HG03060 (cell line): ENCODE results near the gene GPC6.
"Not testable (repeated sequence)": the region's sequence is repeated elsewhere in the genome, so short reads cannot be mapped to it uniquely, and the experiment has no call there.

Experiments used
- ATAC-seq: cut with Tn5 transposase; IDR thresholded peaks from one replicate; pipeline ENCODE4 v1.9.1; 2021; ENCODE audit warnings: low read depth, moderate number of reproducible peaks; ENCODE audit not compliant: unreplicated experiment

Gene GPC6

DNA sequence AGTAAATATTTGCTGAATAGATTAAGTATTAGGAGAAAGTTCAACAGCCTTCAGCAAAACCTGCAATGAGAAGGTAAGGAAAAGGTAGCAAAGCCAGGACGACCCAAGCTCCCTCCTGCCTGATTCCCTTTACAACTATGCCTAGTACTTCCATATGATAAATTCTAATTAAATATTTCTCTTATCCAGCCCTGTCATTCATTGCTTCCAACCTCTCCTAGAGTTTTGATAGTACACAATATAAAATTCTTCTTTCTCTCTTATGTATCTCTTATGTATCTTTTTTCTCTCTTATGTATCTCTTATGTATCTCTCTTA is 1065.7 kb downstream of the GPC6 start:
- no peak for ATAC-seq

DNA sequence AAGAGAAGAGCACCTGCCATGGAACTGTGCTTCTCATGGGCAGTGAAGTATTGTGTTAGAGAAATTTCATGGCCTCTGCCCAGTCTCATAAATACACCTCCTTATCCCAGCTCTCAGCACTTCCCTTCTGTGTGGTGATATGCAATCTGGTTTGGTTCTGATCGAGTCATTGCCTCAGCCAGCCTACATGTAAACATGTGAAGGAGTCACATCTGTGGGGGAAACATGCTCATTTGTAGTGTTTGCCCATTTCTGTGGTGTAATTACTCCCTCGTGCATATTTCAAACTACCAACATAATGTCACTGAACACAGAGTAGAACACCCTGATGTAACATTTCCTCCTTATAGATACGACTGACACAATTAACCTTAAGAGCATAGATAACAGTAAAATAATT is 1069.9 kb downstream of the GPC6 start:
- ATAC-seq: no peak

GRCh38 chr13:94298346-94298745 is 1071.7 kb downstream of the GPC6 start:
- ATAC-seq: no peak

DNA sequence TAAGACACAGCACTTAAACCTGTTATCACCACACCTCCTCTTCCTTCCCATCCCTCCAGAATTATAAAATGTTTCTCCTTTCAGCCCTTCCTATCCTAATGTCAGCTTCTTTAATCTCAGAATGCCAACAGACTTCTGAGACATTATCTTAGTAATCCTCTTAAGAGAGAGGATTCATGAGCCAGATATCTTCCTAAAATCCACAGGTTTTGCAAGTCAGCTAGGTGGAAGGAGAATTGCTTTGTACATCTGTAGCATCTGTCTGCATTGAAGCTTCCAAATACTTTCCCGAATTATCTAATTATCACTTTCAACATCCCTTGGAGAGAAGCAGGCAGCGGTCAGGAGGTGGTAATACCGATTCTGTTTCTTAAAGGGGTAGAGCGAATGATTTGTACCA is 1073.8 kb downstream of the GPC6 start:
- no peak for ATAC-seq

- no peak for ATAC-seq
These were observed 1074.9 kb downstream of the GPC6 start for GRCh38 chr13:94301487-94301886.

- not testable (repeated sequence) for ATAC-seq
These were observed 1076.4 kb downstream of the GPC6 start for GRCh38 chr13:94302847-94303565.

DNA sequence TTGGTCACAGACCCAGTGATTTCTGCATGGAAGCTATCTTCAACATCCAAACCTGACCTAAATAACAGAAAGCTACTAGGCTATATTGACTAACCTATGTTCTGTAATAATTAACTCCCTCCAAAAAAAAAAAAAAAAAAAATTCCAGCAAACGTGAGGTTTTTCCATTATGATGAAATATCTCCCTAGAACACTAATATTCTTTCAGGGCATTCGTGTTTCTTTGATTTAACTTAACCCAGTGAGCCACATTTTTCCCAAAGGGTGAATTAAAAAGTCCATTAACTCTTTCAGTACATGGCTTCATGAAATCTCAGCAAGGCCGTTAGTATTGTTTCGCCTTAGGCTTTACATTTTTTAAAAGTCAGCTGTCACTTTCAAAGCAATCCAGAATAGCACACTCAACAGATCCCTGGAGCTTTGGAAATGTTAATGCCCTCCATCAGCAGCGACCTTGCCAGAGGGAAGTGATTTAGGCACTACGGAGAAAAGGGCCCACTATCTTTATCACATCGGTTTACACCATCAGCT is 1077.1 kb downstream of the GPC6 start:
- ATAC-seq: no peak

- ATAC-seq: no peak
These were observed 1078.4 kb downstream of the GPC6 start for GRCh38 chr13:94305033-94305432.

DNA sequence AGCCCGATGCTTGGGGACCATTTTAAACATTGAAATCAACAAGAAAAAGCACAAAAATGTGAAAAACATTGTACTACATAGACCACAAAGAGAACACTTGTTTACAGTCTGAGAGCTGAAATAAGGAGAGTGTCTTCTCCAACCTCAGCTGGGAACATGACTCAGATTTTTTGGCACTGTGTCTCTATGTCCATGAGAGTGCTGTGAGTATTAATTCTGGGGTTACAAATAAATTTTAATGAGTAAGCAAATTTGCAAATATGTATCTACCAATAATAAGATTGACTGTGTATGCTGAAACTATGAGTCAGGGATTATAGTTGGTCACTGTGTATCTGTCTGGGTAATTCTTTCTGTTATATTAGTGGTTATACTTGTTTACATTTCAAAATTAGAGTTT is 1078.9 kb downstream of the GPC6 start:
- ATAC-seq: no peak

- ATAC-seq: no peak
These were observed 1079.3 kb downstream of the GPC6 start for GRCh38 chr13:94305934-94306333.

GRCh38 chr13:94308832-94309231 is 1082.2 kb downstream of the GPC6 start:
- no peak for ATAC-seq

- no peak for ATAC-seq
These were observed 1083.0 kb downstream of the GPC6 start for GRCh38 chr13:94309576-94309975.

- ATAC-seq: no peak
These were observed 1083.6 kb downstream of the GPC6 start for GRCh38 chr13:94309997-94310855.

DNA sequence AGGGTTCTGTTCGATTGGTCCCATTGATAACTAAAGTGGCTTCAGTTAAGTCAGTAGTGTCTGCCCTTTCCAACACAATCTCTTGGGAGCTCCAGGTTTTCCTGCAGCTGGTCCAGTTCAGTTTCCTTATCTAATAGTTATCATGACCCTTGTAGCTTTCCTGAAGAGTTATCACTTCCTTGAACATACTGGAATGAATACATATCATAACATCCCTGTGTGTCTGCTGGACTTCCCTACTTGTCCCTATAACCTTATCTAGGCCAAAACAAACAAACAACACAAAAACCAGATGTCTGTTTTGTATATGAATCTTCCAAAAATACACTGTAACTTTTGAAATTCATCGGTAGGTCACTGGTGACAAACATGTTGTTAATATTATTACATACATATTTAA is 1085.3 kb downstream of the GPC6 start:
- no peak for ATAC-seq

- ATAC-seq: no peak
These were observed 1086.1 kb downstream of the GPC6 start for GRCh38 chr13:94312511-94313216.

GRCh38 chr13:94313321-94313910 is 1086.8 kb downstream of the GPC6 start:
- ATAC-seq: no peak

DNA sequence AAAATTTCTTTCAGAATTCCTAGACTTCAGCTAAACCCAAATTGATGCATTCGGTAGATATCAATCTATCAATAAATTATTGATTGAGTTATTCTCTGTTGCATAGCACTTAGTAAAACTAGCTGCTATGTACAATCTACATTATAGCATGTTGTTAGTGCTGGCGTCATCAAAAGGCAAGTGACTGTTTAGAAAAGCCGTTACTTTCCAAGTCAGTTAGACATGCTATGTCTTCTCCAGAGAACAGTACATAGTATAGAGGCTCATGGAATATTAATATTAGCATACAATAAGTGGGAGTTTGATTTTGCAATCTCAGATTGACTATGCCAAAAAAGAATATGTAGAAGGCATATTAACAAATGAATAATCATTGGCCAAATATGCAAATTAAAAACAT is 1087.3 kb downstream of the GPC6 start:
- ATAC-seq: no peak

- ATAC-seq: no peak
These were observed 1088.6 kb downstream of the GPC6 start for GRCh38 chr13:94315188-94315587.

GRCh38 chr13:94317063-94317491 is 1090.5 kb downstream of the GPC6 start:
- peak; percentile 50 for ATAC-seq

DNA sequence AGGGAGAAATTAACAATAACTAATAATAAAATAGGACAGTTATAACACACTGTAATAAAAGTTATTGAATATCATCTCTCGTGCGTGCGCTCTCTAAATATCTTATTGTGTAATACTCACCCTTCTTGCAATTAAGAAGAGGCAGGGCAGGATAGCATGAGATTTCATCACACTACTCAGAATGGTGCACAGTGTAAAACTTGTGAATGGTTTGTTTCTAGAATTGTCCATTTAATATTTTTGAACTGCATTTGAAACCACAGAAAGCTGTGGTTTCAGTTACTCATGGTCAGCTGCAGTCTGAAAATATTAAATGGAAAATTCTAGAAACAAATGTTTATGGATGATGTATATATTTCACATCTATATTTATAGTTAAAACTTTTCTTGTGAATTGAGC is 1091.8 kb downstream of the GPC6 start:
- no peak for ATAC-seq

DNA sequence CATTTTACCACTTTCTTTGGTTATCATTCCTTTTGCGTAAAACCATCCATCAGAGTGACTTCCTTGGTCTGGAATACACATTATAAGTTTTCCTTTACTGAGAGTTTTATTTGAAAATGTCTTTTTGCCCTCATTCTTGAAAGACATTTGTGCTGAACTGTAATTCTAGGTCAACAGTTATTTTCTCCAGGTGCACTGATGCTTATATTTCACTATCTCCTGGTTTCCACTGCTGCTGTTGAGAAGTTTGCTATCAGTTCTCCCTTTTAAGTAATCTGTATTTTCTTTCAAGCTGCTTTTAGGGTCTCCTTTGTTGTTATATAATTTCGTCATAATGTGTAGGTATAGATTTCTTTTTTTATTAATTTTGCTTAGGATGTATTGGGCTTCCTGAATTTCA is 1092.9 kb downstream of the GPC6 start:
- ATAC-seq: no peak
